Measurements from ENCODE around the gene CACNA2D2. TPM values are rescaled to one million over a fixed set of nuclear protein-coding genes. Genes with fewer than 3 reads are reported as not detected.
A peak's percentile ranks its signal among the peaks of the same experiment; 100 is the strongest.

CACNA2D2 gene
- polyA plus RNA-seq, 1 of the 3 experiments (the other 2 are of a cell fraction), result 1.1 TPM

DNA sequence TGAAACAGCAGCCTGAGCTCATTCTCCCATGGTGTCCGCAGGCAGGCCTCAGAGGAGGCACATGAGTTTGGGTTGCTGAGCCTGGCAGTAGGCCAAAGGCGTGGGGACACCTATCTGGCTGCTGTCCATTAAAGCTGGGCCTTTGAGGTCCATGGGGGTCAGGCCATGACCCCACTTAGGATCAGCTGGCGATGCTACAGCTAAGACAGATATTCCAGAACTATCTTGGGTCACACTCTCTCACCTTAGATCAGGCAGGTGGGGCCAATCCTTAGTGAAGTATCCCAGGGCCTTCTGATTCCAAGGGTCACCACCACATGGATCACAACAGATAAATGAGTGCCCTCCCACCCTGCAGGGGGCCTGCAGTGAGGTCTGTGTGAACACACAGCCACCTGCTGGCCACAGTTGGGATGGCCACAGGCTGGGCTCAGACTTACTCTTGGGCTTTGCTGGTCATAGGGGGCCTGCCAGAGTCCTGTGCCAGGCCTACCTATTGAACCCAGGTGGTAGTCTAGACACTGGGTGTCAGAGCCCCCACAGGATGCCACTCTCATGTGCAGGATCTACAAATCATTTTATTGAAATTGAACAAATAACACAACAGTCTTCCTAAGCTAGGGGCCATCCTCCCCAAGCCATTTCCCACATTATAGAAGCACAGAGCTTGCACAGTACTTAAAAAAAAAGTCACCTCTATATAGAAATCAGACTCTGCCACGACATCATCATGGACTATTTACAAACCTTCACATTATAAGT is 178.9 kb downstream of the CACNA2D2 start:
- POLR2A ChIA-PET, result interaction anchor here (0.7 to 1.7 kb wide), 3 partner anchors 13 to 32 kb away, joined by 3 to 6 read pairs (median 4); partner anchors contain the start of genes CYB561D2, IFRD2 and NPRL2
- H3K4me3 ChIP-seq (ENCODE audit: low read depth in 2 of 2, low read length in 1 of 2), result no peak overlapping the region; a peak in 1 of 4 replicates
- H2AFZ ChIP-seq (ENCODE audit: low read depth), result no peak overlapping the region
- no peaks in the 10 kb centered on the region for H3K9me3 ChIP-seq
- peaks cover 37% of the 10 kb centered on the region for H3K79me2 ChIP-seq (ENCODE audit: insufficient read depth)
- H3K4me2 ChIP-seq, result no peak overlapping the region
- H3K4me1 ChIP-seq (ENCODE audit: control insufficient read depth in 1 of 2, insufficient read depth in 2 of 2, low read depth in 1 of 2, low read length in 1 of 2), result peaks cover 0 to 36% of the 10 kb centered on the region in 2 experiments; a peak in 2 of 4 replicates
- peaks cover under 1 to 25% of the 10 kb centered on the region in 2 experiments for H3K36me3 ChIP-seq (replicated peaks in 1 of 2; ENCODE audit: control insufficient read depth in 1 of 2, insufficient read depth in 2 of 2, low read length in 1 of 2)
- H4K20me1 ChIP-seq (ENCODE audit: insufficient read depth), result no peaks in the 10 kb centered on the region
- no peak overlapping the region for H3K9ac ChIP-seq
- TF ChIP-seq SMC3 (IDR thresholded peaks at IDR 0.05; ENCODE audit: low read depth, low read length) (peak; percentile 69), NRF1 (IDR thresholded peaks at IDR 0.05; ENCODE audit: low read depth, low read length) (no peak), MXI1 (IDR thresholded peaks at IDR 0.05; ENCODE audit: low read depth, low read length) (peak; percentile 32; the same call in 1 of the 2 replicates), RAD21 (IDR thresholded peaks at IDR 0.05; ENCODE audit: low read length) (peak; percentile 77)
- TF ChIP-seq, protein P1, sequence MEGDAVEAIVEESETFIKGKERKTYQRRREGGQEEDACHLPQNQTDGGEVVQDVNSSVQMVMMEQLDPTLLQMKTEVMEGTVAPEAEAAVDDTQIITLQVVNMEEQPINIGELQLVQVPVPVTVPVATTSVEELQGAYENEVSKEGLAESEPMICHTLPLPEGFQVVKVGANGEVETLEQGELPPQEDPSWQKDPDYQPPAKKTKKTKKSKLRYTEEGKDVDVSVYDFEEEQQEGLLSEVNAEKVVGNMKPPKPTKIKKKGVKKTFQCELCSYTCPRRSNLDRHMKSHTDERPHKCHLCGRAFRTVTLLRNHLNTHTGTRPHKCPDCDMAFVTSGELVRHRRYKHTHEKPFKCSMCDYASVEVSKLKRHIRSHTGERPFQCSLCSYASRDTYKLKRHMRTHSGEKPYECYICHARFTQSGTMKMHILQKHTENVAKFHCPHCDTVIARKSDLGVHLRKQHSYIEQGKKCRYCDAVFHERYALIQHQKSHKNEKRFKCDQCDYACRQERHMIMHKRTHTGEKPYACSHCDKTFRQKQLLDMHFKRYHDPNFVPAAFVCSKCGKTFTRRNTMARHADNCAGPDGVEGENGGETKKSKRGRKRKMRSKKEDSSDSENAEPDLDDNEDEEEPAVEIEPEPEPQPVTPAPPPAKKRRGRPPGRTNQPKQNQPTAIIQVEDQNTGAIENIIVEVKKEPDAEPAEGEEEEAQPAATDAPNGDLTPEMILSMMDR (IDR thresholded peaks at IDR 0.05), result peak; percentile 81
- no peaks in the 10 kb centered on the region for H3K9me2 ChIP-seq
- CTCF ChIA-PET, result interaction anchor here (0.6 to 6.0 kb wide), 34 partner anchors 9 to 289 kb away, joined by 3 to 60 read pairs (median 4); partner anchors contain the start of genes HYAL1, HYAL3, NAA80 and RASSF1
- DNase-seq, result peak; percentile 85
- peaks cover 21% of the 10 kb centered on the region for H3F3A ChIP-seq (replicated peaks; ENCODE audit: insufficient read depth)
- H3K27me3 ChIP-seq (ENCODE audit: insufficient read depth), result no peaks in the 10 kb centered on the region
- H3K27ac ChIP-seq (ENCODE audit: low read depth in 2 of 2, low read length in 1 of 2), result no peak overlapping the region; a peak in 1 of 4 replicates
- 0% methylated on average over 1 of the region's 4 CpGs for WGBS (ENCODE audit: low lambda C conversion rate)

DNA sequence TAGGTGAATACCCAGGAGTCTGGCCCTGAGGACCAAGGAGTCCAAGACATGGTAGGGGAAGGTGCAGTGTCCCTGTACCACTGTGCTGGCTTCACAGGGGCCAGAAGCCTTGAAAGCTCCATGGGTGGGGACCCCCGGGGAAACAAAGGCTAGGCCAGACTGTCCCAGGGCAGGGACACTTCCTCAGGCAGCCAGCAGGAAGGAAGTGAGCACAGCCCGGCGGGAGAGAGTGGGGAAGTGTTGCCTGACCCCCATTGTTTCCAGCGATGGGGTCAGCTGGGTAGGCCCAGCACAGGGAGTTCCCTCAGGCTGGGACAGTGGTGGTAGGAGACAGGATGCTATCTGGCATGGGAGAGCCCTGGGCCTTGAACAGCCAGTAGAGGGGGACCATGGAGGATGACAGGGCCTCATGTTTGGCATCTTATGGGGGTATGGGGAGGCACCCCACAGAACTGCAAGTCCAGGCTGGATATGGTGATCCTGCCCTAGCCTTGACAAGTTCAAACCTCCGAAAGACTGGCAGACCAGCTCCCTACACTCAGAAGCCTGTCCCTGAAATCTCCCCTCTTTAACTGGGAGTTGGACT is 179.7 kb downstream of the CACNA2D2 start:
- no peaks in the 10 kb centered on the region for H3K9me3 ChIP-seq
- peaks cover 45% of the 10 kb centered on the region for H3K79me2 ChIP-seq (ENCODE audit: insufficient read depth)
- DNase-seq, result no peak
- H2AFZ ChIP-seq (ENCODE audit: low read depth), result no peak overlapping the region
- TF ChIP-seq POLR2AphosphoS5 (IDR thresholded peaks at IDR 0.05; ENCODE audit: low read depth, low read length) (0 out of 2 replicates have a peak, but pooled peaks have one; percentile 21), EZH2phosphoT487 (IDR thresholded peaks at IDR 0.05; ENCODE audit: borderline replicate concordance, low read depth) (no peak)
- no peak overlapping the region for H3K9ac ChIP-seq
- H3K36me3 ChIP-seq (replicated peaks in 1 of 2; ENCODE audit: control insufficient read depth in 1 of 2, insufficient read depth in 2 of 2, low read length in 1 of 2), result peaks cover 8 to 33% of the 10 kb centered on the region in 2 experiments
- CTCF ChIA-PET, result interaction anchor here (0.7 to 6.0 kb wide), 27 partner anchors 9 to 290 kb away, joined by 3 to 60 read pairs (median 4); partner anchors contain the start of genes HYAL1, HYAL3, NAA80 and RASSF1
- no peak overlapping the region for H3K27ac ChIP-seq (ENCODE audit: low read depth in 2 of 2, low read length in 1 of 2)
- no peak overlapping the region for H3K4me2 ChIP-seq
- no peaks in the 10 kb centered on the region for H3K9me2 ChIP-seq
- POLR2A ChIA-PET, result interaction anchor here (1.6 to 1.7 kb wide), 2 partner anchors 13 to 32 kb away, joined by 4 to 6 read pairs; partner anchors contain the start of gene IFRD2
- H3K4me1 ChIP-seq (ENCODE audit: control insufficient read depth in 1 of 2, insufficient read depth in 2 of 2, low read depth in 1 of 2, low read length in 1 of 2), result peaks cover 0 to 44% of the 10 kb centered on the region in 2 experiments; a peak in 2 of 4 replicates
- peaks cover 14% of the 10 kb centered on the region for H3F3A ChIP-seq (replicated peaks; ENCODE audit: insufficient read depth)
- H3K4me3 ChIP-seq (ENCODE audit: low read depth in 2 of 2, low read length in 1 of 2), result no peak overlapping the region
- H3K27me3 ChIP-seq (ENCODE audit: insufficient read depth), result no peaks in the 10 kb centered on the region
- 87% methylated on average over 2 of the region's 5 CpGs for WGBS (ENCODE audit: low lambda C conversion rate)
- no peaks in the 10 kb centered on the region for H4K20me1 ChIP-seq (ENCODE audit: insufficient read depth)

Data from SK-N-SH (cell line).